GM19324 (cell line): ENCODE results near the gene TRIM2.
"Not testable (repeated sequence)": the region's sequence is repeated elsewhere in the genome, so short reads cannot be mapped to it uniquely, and the experiment has no call there.

ENCODE experiments used
- ATAC-seq: cut with Tn5 transposase; IDR thresholded peaks from one replicate; pipeline ENCODE4 v1.9.1; 2021; ENCODE audit warnings: mild to moderate bottlenecking, moderate library complexity; ENCODE audit not compliant: unreplicated experiment, low FRiP score

Gene TRIM2

GRCh38 chr4:153204247-153204671 is at the start of gene TRIM2:
Gene TRIM2 (plus strand): TSS chr4:153204443. CDS start chr4:153204531, 88 bp downstream.
- no peak for ATAC-seq

DNA sequence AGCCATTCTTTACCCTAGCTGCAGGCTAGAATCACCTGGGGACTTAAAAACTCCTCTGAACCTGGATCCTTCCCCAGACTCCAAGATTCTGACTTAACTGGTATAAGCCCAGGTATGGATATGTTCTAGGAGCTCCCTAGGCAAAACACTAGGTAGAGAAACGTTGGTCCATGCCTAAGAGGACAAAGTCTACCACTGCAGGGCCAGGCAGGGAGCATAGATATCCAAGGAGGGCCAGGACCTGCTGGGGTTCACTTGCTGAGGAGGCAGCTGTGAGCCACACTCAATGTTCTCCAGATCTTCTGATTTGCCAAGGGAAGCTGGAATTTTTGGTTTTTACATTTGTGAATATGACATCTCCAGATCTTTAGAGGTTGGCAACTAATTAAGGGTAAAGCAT is 48.6 kb upstream of the TRIM2 start:
- no peak for ATAC-seq

- ATAC-seq: no peak
Observed at GRCh38 chr4:153156263-153156662, 48.0 kb upstream of the TRIM2 start.

DNA sequence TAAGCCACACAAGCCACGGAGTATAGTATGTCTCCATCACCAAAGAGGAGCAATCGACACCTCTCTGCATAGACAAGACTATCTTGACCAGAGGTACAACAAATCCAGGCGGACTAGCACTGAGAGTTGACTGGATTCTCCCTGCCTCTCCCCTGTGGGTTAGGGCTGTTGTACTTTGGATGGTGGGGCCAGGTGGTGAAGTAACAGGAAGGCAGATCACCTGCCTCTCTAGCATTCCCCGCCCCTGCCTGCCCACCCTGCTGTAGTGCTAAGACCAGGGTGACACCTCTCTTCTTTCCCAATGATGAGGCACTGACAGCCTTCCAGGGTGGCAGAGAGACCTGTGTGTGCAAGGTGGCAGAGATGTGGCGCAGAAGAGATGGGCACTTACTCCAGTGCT is 47.5 kb upstream of the TRIM2 start:
- no peak for ATAC-seq

DNA sequence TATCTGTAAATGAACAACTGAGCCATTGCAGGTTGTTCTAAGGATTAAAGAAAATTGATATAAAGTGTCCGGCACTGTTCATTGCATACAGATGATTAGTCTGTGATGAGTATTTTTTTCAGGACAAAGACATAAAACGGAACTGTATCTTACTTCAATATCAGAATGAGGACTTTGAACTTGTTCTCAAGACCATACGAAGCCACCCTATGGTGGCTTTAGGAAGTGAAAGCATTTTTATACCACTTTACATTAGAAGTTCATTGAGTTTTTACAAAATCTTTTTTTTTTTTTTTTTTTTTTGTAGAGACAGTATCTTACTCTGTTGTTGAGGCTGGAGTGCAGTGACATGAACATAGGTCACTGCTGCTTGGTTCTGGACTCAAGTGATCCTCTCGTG is 45.2 kb upstream of the TRIM2 start:
- no peak for ATAC-seq

DNA sequence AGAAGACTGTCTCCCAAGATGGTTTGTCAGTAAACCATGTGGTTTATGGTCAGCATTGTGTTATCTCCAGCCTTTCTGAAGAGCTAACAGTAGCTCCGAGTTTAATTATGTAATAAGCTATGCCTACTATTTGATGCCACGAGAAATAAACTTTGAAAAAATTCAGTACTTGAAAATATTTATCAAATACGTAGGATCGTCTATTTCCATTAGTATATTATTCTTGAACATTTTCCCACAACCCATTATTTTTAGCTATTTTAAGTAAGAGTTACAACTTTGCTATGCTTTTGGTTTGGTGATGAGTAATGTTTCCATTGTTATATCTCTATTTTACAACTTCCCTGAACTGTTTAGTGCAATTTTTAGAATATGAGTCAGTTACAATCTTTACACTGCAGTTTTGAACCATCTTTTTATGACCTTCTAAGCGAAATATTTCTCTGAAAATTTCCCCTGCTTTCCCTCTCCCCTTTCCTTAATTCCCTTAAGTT is 44.5 kb upstream of the TRIM2 start:
- no peak for ATAC-seq

DNA sequence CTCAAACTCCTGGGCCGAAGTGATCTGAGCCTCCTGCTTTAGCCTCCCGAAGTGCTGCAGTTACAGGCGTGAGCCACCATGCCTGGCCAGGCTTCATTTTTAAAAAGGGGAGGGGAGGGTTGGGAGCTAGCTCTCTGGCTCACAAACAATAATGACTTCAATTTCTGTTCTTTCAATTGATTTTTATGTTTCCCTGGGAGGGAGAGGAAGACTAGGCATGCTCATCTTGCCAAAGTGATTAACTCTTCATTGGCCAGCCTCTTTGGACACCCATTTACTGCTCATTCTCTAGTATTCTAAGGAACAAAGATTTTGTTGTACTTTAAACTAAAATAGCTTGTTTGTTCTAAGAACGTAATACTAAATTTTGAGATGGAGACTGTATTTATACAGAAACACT is 43.4 kb upstream of the TRIM2 start:
- no peak for ATAC-seq

DNA sequence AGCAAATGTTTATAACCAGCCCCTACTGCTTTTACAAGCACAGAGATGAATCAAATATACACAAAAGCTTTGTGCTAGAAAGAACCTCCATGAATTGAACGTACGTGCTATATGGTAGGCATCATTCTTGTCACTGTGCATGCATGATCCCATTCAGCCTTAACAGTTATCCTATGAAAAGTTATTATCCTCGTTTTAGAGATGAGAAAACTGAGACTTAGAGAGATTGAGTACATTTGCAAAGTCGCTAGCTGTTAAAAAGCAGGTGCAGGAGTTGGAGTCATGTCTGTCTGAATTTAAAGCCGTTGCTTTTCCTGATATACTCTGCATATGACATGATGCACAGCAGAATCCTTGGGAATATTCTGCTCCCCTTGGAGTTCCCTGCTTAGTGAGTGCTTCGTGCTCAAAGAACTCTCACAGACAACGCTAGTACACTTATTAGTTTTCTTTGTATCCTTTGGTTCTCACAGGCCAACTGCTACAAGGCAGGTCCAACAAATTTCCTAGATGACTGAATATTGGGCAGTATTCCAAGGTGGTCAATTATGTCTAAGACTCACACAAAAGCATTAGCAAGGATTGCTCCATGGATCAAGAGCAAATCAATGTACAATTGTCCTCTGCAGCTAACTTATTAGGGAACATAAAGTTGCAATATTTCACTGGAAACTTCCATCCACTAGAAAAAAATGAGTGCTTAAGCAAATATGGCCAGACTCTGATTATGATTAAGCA is 42.8 kb upstream of the TRIM2 start:
- no peak for ATAC-seq

DNA sequence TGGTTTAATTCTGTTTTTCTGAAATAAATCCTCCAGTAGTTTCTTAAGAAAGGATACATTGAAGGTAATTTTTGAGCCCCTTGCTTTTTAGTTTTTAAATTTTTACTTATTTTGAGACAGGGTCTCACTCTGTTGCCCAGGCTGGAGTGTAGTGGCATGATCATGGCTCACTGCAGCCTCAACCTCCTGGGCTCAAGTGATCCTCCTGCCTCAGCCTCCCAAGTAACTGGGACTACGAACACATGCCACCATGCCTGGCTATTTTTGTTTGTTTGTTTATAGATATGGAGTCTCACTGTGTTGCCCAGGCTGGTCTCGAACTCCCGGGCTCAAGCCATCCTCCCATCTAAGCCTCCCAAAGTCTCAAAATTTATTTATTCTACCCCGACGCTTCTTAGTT is 39.0 kb upstream of the TRIM2 start:
- not testable (repeated sequence) for ATAC-seq

DNA sequence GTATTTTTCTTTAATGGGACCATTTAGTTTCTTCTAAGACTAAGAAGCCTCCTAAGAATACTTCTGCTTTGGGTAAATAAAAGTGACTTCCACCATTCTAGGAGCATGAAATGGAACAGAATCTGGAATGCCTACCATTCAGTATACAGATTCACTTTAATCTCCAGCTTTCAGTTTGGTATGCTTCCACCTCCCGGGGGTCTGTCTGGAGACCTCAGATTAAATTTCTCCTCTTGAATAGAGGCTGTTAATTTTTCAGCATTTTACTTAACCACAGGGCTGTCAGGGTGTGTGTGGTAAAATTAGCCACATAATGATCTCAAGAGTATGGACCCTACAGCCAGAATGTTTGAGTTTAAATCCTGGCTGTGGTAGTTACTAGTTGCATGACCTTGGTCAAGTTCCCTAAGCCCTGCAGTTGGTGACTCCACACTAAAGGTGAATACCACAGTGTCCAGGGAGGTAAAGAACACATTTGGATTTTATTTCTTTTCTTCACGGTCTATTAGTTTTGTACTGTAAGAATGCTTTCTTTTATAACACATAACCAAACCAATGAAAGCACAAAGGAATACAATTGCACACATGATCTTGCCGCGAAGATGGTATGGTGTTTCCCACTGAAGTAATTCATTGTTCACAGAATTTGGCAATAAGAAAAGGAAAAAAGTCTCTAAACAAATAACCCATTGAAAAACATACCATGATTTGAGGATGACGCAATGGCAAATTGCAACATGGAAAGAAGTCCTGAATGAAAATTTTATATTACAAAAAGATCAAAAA is 37.3 kb upstream of the TRIM2 start:
- ATAC-seq: no peak

GRCh38 chr4:153169776-153170175 is 34.5 kb upstream of the TRIM2 start:
- no peak for ATAC-seq

DNA sequence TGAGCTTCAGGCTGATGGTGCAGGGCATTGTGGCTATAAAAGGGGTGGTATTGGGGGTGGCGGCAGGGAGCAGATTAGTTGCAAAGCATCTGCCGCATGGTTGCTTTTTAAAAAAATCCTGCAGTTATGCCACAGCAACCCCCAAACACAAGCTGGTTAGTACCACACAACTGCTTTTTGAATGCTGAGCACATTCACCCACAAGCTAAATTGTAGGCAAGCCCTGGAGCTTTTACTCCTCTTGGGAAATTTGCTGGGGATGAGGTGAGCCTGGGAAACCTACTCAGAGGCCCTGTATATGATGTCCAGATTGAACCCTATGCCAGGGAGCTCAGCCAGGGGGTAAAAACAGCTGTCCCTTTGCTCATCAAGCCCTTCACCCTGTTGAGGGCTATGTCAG is 33.8 kb upstream of the TRIM2 start:
- no peak for ATAC-seq

- ATAC-seq: no peak
Observed at GRCh38 chr4:153174821-153175567, 29.2 kb upstream of the TRIM2 start.

- ATAC-seq: no peak
Observed at GRCh38 chr4:153176938-153177337, 27.3 kb upstream of the TRIM2 start.

GRCh38 chr4:153177841-153178240 is 26.4 kb upstream of the TRIM2 start:
- ATAC-seq: no peak

DNA sequence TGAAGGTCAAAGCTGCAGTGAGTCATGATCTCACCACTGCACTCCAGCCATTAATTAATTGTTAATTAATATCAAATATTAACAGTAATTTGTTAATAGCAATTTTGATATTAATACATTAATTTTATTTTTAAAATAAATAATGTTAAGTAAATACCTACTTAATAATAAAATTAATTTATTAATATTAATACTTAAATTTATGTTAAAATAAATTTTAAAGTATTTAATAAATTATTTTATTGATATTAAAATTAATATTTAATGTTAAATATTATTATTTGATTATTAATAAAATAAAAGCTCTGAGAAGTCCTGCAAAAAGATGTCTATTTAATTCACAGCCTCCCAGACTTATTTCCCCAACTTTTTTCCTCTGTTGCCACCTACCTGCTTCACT is 25.1 kb upstream of the TRIM2 start:
- no peak for ATAC-seq

DNA sequence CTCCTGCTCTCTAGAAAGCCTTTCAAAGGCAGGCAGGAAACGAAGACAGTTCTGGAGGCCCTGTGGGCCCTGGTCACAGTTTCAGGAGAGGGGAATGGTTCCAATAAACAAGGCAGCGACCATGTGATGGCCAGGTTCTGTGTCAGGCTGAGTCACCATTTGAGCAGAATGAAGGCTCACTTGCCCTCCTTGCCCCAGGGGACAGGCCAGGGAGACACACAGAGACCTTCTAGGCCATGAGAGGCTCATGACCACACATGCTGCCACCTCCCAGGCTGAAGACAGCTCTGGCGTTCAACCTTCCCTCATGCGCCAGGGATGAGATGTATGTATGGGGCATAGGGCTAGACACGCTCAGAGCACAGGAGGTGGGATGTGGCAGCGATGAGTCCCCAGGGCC is 22.9 kb upstream of the TRIM2 start:
- no peak for ATAC-seq

DNA sequence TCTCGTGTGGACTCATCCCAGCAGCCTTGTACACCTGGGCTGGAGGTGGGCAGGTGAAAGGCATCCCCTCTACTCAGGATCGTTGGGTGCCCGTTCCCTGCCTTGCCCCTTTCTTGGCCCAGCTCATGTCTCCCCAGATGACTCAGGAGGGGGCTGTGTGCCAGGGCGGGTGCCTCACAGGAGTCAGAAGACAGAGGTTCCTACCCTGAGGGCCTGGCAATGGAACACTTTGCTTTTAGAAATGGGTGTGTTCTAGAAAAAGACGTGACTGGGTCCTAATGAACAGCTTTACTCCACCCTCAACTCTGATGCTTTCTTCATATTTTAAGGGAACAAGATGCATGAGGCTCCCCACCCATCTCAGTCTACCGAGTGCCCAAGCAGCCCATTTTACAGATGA is 22.5 kb upstream of the TRIM2 start:
- no peak for ATAC-seq

DNA sequence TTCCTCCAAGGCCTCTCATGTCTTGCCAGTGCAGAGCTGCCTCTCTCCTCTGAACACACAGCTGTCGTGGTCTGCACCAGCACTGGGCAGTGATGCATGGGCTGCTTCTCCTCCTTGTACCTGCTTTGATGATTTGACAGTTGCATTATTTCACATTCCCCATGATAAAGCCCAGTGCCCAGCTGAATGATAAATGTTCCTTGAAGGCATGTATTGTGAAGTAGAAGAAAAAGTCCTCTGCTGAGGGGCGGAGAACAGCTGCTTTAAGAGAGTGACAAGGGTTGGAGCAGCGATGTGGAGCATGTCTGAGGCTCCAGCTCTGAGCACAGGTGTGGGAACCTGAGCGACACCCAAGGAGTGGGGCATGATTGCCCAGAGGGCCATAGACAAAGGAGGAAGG is 21.1 kb upstream of the TRIM2 start:
- ATAC-seq: no peak

DNA sequence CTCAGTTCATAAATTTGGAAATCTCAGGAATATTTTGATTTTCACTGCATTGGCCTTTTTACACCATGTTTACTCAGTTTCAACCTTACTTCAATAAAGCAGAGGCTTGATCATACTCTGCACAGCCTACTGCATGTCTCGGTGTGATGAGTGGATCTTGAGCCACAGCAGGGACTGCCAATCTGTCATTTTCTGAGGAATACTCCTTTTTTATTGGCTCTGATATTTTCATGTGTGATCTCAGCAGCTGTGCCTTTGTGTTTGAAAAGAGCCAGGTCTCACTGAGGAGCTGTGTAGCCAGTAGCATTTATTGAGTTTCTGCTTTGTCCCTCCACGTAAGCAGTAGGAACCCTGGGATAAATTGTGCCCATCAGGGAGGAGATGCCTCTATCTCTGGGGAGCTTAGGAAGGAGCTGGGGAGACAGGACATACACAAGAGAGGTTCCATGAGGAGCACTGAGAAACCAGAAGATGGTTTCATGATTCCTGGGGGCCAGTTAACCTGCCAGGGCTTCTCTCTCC is 18.9 kb upstream of the TRIM2 start:
- no peak for ATAC-seq
